HG03196 (cell line): Measurements from ENCODE around the gene AMY1B.
"Not testable (repeated sequence)": the region's sequence is repeated elsewhere in the genome, so short reads cannot be mapped to it uniquely, and the experiment has no call there.

Source experiments
- ATAC-seq: cut with Tn5 transposase; IDR thresholded peaks from one replicate; pipeline ENCODE4 v1.9.1; 2021; ENCODE audit not compliant: unreplicated experiment

AMY1B gene

GRCh38 chr1:103696110-103696509, at the start of gene AMY1B:
Gene AMY1B, minus strand, starts transcription at chr1:103696210. Its CDS starts 571 bp downstream, at chr1:103695639.
- not testable (repeated sequence) for ATAC-seq

- ATAC-seq: not testable (repeated sequence)
Measured at GRCh38 chr1:103745040-103745439, 49.0 kb upstream of the AMY1B start.

- not testable (repeated sequence) for ATAC-seq
Measured at GRCh38 chr1:103744449-103744848, 48.4 kb upstream of the AMY1B start.

- ATAC-seq: not testable (repeated sequence)
Measured at GRCh38 chr1:103738031-103738430, 42.0 kb upstream of the AMY1B start.

GRCh38 chr1:103735334-103735733, 39.3 kb upstream of the AMY1B start:
- not testable (repeated sequence) for ATAC-seq

GRCh38 chr1:103721473-103721872, 25.5 kb upstream of the AMY1B start:
- ATAC-seq: not testable (repeated sequence)

GRCh38 chr1:103717404-103717803, 21.4 kb upstream of the AMY1B start:
- not testable (repeated sequence) for ATAC-seq

- not testable (repeated sequence) for ATAC-seq
Measured at GRCh38 chr1:103710381-103710780, 14.4 kb upstream of the AMY1B start.

- ATAC-seq: not testable (repeated sequence)
Measured at GRCh38 chr1:103707670-103708069, 11.7 kb upstream of the AMY1B start.

- not testable (repeated sequence) for ATAC-seq
Measured at GRCh38 chr1:103701256-103701655, 5.2 kb upstream of the AMY1B start.

- ATAC-seq: not testable (repeated sequence)
Measured at GRCh38 chr1:103700669-103701068, 4.7 kb upstream of the AMY1B start.

- ATAC-seq: not testable (repeated sequence)
Measured at GRCh38 chr1:103697430-103697829, 1.4 kb upstream of the AMY1B start.

GRCh38 chr1:103676335-103676734, 19.7 kb downstream of the AMY1B start:
- ATAC-seq: not testable (repeated sequence)

- ATAC-seq: not testable (repeated sequence)
Measured at GRCh38 chr1:103655460-103655859, 40.5 kb downstream of the AMY1B start, which contains the start of gene AMY1A. Gene AMY1A, plus strand, starts transcription at chr1:103655760. Its CDS starts 571 bp downstream, at chr1:103656331.

GRCh38 chr1:103654133-103654532, 41.9 kb downstream of the AMY1B start:
- not testable (repeated sequence) for ATAC-seq

GRCh38 chr1:103650889-103651288, 45.1 kb downstream of the AMY1B start:
- not testable (repeated sequence) for ATAC-seq

- not testable (repeated sequence) for ATAC-seq
Measured at GRCh38 chr1:103650305-103650704, 45.7 kb downstream of the AMY1B start.

- not testable (repeated sequence) for ATAC-seq
Measured at GRCh38 chr1:103643908-103644307, 52.1 kb downstream of the AMY1B start.

GRCh38 chr1:103641194-103641593, 54.8 kb downstream of the AMY1B start:
- not testable (repeated sequence) for ATAC-seq
